ENCODE results near the gene CSDE1.
"Not testable (repeated sequence)": the region's sequence is repeated elsewhere in the genome, so short reads cannot be mapped to it uniquely, and the experiment has no call there.

DNA sequence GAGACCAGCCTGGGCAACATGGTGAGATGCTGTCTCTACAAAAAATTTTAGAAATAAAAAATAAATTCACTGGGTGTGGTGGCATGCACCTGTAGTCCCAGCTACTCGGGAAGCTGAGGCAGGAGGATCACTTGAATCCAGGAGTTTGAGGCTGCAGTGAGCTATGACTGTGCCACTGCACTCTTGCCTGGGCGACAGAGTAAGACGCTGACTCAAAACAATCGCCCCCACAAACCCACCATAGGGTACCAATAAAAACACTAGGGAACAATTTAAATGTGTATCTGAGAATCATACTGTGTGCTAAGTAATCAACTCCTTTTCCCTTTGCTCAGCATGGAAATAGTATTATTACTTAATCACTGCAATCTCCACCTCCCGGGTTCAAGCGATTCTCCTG lies 4.1 kb downstream of the CSDE1 start:
- not testable (repeated sequence) for TF ChIP-seq CTCF (conservative IDR thresholded peaks at IDR 0.05); EZH2 (IDR thresholded peaks at IDR 0.05; ENCODE audit: low read depth)

All from PC-9 (cell line).